ENCODE measurements around the gene VWA5B2. TPM values are rescaled to one million over a fixed set of nuclear protein-coding genes. Genes with fewer than 3 reads are reported as not detected.

The VWA5B2 gene
- total RNA-seq, 1 experiment from 2014 or later = not detected

DNA sequence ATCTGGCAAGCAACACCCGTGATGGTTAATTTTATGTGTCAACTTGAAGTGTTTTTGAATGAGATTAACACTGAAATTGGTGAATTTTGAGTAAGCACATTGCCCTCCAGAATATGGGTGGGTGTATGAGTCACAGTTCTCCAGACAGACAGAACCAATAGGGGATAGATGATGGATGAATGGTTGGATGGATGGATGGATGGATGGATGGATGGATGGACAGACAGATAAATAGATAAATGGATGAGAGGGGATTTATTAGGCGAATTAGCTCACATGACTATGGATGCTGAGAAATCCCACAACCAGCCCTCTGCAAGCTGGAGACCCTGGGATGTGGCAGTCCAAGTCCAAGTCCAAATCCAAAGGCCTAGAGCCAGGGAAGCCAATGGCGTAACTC, 5.4 kb upstream of the VWA5B2 start:
- no peak for DNase-seq (ENCODE audit: low read depth)

DNA sequence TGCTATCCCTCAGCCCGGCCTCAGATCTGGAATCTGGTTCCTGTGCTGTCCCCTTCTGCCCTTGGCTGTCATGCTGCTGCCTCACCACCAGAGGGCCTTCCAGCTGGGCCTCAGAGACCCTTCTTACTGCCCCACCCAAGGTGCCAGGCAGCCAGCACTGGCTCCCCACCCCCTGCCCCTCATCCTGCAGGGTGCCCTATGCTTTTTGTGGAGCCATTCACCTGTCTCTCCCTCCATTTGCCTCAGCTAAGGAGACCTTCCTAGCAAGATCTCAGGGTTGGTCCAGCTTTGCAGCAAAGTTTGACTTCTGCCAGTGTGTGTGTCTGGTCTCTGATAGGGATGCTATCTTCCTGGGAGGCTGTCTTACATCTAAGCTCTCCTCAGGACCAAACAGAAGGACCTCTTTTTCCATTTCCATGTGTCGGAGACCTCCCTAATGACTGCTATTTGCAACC, 1.9 kb upstream of the VWA5B2 start:
- peak; percentile 62 for DNase-seq (ENCODE audit: low read depth)

DNA sequence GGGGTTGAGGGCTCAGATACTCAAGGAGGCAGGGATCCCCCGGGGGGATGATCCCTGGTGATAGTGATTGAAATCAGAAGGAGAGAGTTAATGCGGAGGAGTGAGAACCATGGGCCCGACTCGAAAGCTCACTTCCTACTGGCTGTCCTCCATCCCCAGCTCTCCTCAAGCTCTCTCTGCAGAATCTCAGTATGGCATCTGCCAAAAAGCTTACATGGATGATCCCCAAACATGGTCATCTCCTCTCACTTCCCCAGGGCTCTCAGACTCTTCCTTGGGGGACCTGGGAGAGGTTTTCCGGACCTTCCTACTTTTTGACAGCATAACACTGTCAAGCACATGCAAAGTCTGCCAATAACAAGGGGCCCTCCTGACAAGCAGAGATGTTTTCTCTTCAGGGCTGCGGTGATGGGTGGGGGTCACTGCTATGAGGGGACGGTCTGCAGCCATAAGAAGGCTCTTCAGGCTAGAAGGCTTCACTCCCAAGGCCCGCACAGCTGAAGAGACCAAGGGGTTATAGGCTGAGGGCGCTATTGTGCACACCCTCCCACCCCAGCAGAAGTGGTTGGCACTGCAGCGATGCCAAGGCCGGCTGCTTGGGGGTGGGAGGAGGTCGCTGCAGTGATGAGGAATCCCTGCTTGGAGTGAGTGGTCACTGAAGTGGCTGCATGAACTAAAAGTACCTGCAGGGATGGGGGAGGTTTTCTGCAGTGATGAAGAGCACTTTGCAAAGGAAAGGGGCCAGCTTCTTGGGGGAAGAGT, 828 bp upstream of the VWA5B2 start:
- no peak for DNase-seq (ENCODE audit: low read depth)

DNA sequence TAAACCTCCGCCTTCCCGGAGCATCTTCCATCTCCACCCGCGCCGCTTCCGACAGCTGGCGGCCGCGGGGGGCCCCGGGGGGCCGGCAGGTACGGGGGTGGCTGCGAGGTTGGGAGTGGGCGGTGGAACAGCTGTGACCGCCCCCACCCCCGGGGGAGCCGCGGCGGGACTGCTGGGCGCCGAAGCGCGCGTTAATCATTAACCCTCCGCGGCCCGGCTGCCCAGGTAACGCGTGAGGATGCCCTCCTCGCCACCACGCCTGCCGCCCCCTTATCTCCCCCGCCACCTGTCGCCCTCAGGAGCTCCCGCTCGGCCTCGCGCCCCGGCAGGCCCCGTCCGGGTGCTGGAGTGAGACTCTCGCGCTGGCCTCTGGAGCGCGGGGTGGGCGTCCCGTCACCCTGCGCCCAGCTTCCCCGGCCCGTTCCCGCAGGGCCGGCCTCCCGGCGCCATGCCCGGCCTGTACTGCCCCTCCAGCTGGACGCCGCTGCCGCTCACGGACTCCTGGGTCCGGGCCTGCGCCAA, 757 bp downstream of the VWA5B2 start:
- no peak for DNase-seq (ENCODE audit: low read depth)

DNA sequence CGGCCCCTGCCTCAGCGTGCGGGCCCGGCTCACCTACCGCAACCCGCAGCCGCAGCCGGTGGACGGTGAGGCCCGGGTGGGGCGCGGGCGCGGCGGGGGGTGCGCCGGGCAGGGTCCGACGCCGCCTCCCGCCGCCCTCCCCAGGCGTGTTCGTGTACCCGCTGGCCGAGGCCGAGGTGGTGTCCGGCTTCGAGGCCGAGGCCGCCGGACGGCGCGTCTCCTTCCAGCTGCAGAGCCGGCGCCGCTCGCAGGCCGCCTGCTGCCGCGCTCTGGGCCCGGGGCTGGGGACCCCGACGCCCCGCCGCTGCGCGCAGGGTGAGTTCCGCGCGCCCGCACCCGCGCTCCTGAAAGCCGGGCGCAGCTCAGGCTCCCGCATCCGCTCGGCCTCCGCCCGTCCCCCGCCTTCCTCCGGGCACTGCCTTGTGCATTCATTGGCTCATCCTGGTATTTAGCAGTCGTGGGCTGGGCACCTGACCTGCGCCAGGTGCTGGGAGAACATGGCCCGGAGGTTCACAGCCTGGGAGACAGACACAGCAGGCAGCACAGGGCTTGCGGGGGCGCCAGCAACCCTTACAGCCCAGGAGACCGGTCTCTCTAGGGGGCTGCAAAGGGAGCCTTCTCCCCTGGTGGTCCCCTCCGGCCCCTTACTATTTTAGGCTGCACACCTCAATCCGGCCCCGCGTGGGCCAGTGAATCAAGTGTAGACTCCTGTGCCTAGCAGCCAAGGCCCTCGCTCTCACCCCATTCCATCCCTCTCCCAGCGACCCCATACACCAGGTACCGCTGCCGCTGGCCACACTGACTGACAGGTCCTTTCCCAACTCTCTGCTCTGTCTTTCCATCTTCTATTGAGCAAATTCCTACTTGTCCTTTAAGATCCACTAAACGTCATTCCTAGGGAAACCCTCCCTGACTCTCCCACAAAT, 1.5 kb downstream of the VWA5B2 start:
- no peak for DNase-seq (ENCODE audit: low read depth)

DNA sequence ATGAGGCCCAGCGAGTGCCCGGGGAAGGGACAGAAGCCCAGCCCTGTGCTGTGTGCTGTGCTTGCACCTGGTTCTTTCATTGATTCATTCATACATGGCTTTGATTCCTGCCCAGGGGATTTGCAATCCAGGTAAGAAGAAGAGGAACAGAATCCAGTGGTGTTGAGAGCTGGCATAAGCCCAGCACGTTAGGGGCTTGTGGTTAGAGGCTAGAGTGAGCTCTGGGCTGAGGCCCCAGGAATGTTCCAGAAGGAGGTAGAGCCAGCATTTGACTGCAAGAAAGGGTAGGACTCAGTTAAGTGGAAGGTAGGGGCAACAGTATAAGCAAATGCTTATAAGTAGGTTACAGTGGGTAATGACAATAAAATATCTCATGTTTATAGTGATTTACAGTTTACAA, 2.3 kb downstream of the VWA5B2 start:
- DNase-seq (ENCODE audit: low read depth) = no peak

DNA sequence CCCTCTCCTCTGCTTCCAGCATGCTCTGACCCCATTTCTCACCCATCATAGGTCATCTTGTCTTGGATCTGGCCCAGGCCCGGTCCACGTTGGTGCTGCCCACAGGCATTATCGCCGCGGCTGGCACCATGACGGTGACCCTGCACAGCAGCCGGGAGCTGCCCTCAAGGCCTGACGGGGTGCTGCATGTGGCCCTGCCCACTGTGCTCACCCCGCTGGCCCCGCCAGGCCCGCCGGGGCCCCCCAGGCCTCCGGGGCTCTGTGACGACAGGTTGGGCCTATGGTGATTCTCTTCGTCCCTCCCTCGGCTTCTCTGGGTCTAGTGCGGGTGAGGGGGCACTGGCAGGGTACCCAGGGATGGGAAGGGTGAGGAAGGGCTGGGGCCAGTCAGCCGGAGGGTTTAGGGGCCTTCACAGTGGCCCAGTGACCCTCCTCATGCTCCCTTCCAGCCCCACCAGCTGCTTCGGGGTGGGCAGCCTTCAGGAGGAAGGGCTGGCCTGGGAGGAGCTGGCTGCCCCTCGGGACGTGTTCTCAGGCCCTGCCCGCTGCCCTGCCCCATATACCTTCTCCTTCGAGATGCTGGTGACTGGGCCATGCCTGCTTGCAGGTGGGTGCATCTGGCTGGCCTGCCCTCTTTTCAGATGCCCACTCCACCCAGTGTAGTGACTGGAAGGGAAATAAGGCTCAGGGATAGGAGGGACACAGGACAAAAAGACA, 3.9 kb downstream of the VWA5B2 start:
- DNase-seq (ENCODE audit: low read depth) = no peak

DNA sequence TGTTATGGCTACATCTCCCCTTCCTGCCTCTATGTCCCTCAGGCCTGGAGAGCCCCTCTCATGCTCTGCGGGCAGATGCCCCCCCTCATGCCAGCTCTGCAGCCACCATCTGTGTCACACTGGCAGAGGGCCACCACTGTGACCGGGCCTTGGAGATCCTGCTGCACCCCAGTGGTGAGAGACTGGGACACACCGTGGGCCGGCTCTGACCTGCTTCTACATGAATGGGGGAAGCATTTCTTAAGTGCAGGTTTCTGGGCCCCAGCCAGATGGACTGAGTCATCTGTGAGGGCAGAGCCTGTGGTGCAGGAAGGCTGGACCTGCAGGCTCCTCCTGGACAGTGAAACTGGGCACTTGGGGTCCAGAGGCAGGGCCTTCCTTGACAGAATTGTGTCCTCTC, 4.8 kb downstream of the VWA5B2 start:
- DNase-seq (ENCODE audit: low read depth) = peak; percentile 83

DNA sequence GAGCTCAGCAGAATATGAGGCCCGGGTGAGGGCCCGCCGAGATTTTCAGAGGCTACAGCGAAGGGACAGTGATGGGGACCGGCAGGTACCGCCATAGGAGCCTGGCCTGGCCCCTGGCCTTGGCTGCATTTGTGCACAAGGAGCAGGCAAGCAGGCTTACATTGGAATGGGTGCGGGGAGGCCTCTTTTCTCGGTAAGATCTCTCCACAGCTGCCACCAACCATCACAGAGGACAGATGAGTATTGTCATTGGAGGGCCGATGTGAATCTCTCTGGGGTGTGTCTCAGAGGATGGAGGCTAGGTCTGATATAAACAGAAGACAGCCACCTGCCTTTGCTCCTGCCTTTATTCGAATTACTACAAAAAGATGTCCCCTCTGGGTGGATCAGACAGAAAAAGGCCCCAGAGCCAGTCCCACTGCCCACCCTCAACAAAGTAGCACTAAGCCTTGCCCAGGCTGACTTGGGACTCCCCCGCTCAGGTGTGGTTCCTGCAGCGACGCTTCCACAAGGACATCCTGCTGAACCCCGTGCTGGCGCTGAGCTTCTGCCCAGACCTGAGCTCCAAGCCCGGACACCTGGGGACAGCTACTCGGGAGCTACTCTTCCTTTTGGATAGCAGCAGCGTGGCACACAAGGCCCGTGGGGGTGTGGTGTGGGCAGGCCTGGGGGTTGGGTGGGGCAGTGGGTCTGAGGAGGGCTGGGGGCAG, 5.4 kb downstream of the VWA5B2 start:
- no peak for DNase-seq (ENCODE audit: low read depth)

DNA sequence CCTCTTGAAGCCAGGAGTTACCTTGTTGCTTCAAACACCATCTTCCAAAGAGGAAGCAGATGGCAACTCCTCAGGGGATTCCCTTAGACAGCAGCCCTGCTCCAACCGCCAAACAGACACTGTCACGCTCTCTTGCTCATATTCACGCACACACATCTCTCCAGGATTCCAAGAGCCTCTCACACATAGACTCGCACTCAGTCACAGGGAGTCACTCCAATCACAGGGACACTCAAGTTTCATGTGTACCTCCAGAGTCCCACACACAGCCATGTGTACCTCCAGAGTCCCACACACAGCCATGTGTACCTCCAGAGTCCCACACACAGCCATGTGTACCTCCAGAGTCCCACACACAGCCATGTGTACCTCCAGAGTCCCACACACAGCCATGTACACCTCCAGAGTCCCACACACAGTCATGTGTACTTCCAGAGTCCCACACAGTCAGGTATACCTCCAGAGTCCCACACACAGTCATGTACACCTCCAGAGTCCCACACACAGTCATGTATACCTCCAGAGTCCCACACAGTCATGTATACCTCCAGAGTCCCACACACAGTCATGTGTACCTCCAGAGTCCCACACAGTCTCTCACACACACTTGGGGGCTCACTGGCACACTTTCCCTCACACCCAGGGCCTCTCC, 6.1 kb downstream of the VWA5B2 start:
- DNase-seq (ENCODE audit: low read depth) = no peak

DNA sequence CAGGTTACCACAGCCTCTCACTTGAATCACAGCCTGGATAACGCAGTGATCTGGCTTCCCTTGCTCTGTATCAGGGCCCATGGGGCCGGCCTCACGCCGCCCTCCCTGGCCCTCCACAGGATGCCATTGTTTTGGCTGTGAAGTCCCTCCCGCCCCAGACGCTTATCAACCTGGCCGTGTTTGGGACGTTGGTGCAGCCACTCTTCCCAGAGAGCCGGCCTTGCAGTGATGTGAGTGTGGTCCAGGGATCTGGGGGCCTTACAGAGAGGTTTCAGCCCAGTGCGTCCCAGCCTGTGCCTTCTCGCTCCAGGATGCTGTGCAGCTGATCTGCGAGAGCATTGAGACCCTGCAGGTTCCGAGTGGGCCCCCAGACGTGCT, 6.6 kb downstream of the VWA5B2 start:
- DNase-seq (ENCODE audit: low read depth) = no peak

DNA sequence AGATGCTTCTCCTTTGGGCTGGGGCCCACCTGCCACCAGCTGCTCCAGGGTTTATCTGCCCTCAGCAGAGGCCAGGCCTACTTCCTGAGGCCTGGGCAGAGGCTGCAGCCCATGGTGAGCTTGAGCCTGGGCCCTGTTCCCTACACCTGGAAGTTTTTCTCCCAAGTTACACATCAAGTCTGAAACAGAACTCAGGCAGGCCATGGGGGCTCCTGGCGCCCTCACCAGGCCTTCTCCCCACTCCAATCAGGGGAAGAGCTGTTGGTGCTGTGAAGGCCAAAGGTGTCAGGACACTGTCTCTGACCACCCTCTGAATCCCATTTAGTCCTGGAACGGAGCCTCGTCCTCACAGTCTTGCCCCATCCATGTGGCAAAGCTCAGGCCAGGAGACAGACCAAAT, 7.3 kb downstream of the VWA5B2 start:
- DNase-seq (ENCODE audit: low read depth) = no peak

DNA sequence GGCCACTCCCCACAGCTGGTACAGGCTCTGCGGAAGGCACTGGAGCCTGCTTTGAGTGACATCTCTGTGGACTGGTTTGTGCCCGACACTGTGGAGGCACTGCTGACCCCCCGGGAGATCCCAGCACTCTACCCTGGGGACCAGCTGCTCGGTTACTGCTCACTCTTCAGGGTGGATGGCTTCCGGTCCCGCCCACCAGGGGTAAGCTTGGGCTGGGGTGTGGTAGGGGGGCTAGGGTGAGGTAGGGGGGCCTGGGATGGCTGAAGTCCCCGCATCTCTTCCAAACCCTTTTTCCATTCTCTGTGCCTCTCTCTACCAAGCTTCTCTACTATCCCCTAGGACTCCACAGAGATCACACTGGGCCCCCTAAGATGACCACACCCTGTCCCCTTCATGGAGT, 7.8 kb downstream of the VWA5B2 start:
- no peak for DNase-seq (ENCODE audit: low read depth)

DNA sequence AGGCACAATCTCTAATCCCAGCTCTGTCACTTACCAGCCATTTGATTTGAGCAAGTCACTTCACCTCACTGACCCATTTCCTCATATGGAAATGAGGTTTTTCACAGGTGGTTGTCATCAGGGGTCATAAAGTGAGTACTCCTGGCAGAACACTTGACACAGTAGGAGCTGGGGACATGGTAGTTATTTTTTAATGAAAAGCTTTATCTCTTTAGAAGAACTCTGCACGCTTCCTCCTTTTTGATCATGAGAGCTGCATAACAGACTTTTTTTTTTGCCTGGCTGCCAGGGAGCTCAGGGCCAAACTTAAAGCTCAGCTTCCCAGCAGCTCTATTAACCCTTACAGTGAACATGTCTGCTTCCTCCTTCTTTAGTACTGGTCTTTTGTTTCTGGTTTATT, 8.4 kb downstream of the VWA5B2 start:
- DNase-seq (ENCODE audit: low read depth) = no peak

DNA sequence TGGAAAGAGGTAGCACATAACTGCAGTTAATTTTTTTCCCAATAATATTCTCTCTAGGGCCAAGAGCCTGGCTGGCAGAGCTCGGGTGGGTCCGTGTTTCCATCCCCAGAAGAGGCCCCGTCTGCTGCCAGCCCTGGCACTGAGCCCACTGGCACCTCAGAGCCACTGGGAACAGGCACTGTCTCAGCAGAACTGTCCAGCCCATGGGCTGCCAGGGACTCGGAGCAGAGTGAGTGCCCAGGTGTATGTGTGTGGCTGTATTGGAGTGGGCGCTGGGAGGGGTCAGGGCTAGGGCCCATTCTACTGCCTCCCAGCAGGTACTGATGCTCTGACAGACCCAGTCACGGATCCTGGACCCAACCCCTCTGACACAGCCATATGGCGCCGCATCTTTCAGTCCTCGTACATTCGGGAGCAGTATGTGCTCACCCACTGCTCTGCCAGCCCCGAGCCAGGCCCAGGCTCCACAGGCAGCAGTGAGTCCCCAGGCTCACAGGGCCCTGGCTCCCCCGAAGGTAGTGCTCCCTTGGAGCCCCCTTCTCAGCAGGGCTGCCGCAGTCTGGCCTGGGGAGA, 8.9 kb downstream of the VWA5B2 start:
- no peak for DNase-seq (ENCODE audit: low read depth)

DNA sequence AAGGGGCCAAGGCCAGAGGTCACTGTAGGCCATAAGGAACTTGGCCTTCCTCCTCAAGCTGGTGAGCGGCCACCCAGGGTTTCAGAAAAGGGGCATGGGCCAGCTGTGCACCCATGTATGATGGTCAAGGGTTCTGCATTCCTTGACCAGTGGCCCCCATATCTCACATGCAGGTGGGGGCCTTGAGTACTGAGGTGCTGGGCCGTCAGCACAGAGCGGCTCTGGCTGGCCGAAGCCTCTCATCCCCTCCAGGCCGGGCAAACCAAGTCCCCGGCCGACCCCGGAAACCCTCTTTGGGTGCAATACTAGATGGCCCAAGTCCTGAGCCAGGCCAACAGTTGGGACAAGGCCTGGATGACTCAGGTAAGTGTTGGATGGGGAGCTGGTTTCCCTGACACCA, 9.8 kb downstream of the VWA5B2 start:
- DNase-seq (ENCODE audit: low read depth) = no peak

DNA sequence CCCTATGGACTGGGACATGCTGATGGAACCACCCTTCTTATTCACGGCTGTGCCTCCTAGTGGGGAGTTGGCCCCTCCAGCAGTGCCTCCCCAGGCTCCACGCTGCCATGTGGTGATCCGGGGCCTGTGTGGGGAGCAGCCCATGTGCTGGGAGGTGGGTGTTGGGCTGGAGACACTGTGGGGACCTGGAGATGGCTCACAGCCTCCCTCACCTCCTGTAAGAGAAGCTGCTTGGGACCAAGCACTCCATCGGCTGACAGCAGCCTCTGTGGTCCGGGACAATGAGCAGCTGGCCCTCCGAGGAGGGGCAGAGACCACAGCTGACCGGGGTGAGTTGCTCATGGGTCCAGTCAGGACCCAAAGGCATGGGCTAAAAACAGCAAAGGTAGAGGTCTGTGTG, 10.3 kb downstream of the VWA5B2 start:
- no peak for DNase-seq (ENCODE audit: low read depth)

DNA sequence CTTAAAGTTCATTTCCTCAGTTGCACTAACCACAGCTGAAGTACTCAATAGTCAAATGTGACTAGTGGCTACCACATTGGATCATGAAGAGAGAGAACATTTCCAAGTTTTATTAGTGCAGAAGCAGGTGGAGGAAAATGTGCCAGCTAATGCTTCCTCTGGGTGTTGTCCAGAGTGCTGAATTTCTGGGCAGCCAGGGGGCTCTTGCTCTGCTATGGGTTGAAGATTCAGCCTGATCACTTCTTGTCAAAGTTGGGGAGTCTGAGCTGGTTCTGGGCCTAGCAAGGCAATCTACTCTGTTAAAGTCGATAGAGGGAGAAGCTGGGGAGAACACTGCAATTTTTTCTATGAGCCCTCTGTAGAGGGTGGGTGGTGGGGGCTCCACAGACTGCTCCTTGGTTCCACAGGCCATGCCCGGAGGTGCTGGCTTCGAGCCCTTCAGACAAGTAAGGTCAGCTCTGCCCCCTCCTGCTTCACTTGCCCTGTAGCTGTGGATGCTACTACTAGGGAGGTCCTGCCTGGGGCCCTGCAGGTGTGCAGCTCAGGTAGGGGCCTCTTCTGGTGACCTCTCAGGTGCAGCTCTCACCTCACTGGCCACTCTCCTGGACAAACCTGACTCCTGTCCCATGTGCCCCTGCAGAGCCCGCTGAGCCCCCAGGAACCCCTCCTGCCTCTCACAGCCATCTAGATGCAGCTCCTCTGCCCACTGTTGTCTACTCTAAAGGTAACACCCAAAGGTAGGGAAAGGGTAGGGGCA, 11.2 kb downstream of the VWA5B2 start:
- DNase-seq (ENCODE audit: low read depth) = no peak

DNA sequence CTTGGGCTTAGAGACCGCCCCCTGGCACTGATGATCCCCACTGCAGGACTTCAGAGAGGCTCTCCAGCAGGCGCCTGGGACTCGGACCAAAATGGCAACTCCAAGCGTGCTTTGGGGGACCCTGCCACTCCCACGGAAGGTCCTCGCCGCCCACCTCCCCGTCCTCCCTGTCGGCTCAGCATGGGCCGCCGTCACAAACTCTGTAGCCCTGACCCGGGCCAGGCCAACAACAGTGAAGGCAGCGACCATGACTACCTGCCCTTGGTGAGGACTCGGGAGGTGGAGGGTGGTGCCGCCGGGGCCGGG, 11.7 kb downstream of the VWA5B2 start:
- no peak for DNase-seq (ENCODE audit: low read depth)
